IPS DF 6.9 (cell line): ENCODE data around the gene PDZRN3.

ENCODE experiments used
- DNase-seq: peaks from one replicate; pipeline ENCODE4 v3.0.0-alpha.2; 2013; ENCODE audit warnings: low read depth, low spot score
- H3K27ac ChIP-seq: one replicate; pipeline ENCODE4 v1.5.1; 2013; ENCODE audit warnings: low read length, control low read depth
- H3K27me3 ChIP-seq: 2 replicates; pipeline ENCODE4 v1.6.1; 2013; ENCODE audit warnings: mild to moderate bottlenecking, low read length; ENCODE audit not compliant: control insufficient read depth, insufficient read depth
- H3K36me3 ChIP-seq: 2 replicates; pipeline ENCODE4 v1.6.1; 2013; ENCODE audit warnings: low read length; ENCODE audit not compliant: control insufficient read depth, insufficient read depth
- H3K4me1 ChIP-seq: 2 replicates; pipeline ENCODE4 v1.6.1; 2013; ENCODE audit warnings: low read length; ENCODE audit not compliant: control insufficient read depth, insufficient read depth
- H3K4me3 ChIP-seq: 2 replicates; pipeline ENCODE4 v1.5.1; 2013; ENCODE audit warnings: mild to moderate bottlenecking, low read length
- H3K9me3 ChIP-seq: 2 replicates; pipeline ENCODE4 v1.6.1; 2013; ENCODE audit warnings: low read length, inconsistent platforms; ENCODE audit not compliant: control insufficient read depth, insufficient read depth
- WGBS: extraction: QIAGEN DNeasy Blood & Tissue Kit; methylation state at CpG from one replicate; pipeline ENCODE4 v1.1.7; 2013; ENCODE audit warnings: mixed read lengths, missing lambda C conversion rate; ENCODE audit not compliant: insufficient read length, insufficient coverage; 5-methylcytosine and 5-hydroxymethylcytosine counted together

Gene PDZRN3

GRCh38 chr3:73563896-73564582, 60.7 kb downstream of the PDZRN3 start:
- Histone ChIP-seq H3K36me3 (no peaks in the 10 kb centered on the region), H3K4me1 (peaks cover 2% of the 10 kb centered on the region; the same call in 1 of the 2 replicates), H3K4me3 (no peak overlapping the region), H3K9me3 (no peaks in the 10 kb centered on the region), H3K27ac (no peak overlapping the region), H3K27me3 (peaks cover 4% of the 10 kb centered on the region; the same call in 1 of the 2 replicates)
- whole genome bisulfite sequencing = no CpG with 5 or more reads among the region's 3 CpGs
- DNase-seq = no peak

DNA sequence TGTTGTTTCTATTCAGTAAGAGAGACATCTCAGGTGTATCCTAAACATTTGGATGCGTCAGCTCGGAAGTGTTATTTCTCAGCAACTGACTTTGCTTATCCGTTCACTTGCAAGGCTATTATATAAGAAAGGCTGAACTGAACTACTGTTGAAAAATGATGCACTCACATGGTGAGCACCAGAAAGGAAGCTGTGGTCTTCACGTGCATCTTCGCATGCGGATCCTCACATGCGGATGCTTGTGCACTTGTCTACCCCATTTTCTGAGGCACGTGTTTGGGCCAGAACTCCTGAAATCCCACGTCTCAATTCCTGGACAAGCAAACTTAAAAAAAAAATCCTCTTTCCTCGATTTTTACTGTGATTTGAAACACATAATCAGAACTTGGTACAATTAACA, 63.2 kb downstream of the PDZRN3 start:
- Histone ChIP-seq H3K36me3 (no peaks in the 10 kb centered on the region), H3K27me3 (peaks cover 9% of the 10 kb centered on the region; the same call in 1 of the 2 replicates), H3K4me3 (no peak overlapping the region), H3K27ac (no peak overlapping the region), H3K9me3 (no peaks in the 10 kb centered on the region), H3K4me1 (peaks cover 2% of the 10 kb centered on the region)
- WGBS = no CpG with 5 or more reads among the region's 10 CpGs
- no peak for DNase-seq

GRCh38 chr3:73559749-73560148, 65.0 kb downstream of the PDZRN3 start:
- Histone ChIP-seq H3K9me3 (no peaks in the 10 kb centered on the region), H3K27ac (no peak overlapping the region), H3K4me1 (peaks cover 2% of the 10 kb centered on the region), H3K27me3 (peaks cover 9% of the 10 kb centered on the region; the same call in 1 of the 2 replicates), H3K36me3 (no peaks in the 10 kb centered on the region), H3K4me3 (no peak overlapping the region)
- no CpG with 5 or more reads among the region's 2 CpGs for WGBS
- DNase-seq = no peak

GRCh38 chr3:73558727-73559075, 66.0 kb downstream of the PDZRN3 start:
- H3K9me3 ChIP-seq = no peaks in the 10 kb centered on the region
- no peaks in the 10 kb centered on the region for H3K36me3 ChIP-seq
- DNase-seq = no peak
- H3K4me1 ChIP-seq = peaks cover under 1% of the 10 kb centered on the region
- no CpG with 5 or more reads among the region's 4 CpGs for WGBS
- H3K27me3 ChIP-seq = peaks cover 9% of the 10 kb centered on the region; the same call in 1 of the 2 replicates
- H3K4me3 ChIP-seq = no peak overlapping the region
- no peak overlapping the region for H3K27ac ChIP-seq

GRCh38 chr3:73557986-73558726, 66.6 kb downstream of the PDZRN3 start:
- no peak overlapping the region for H3K27ac ChIP-seq
- peaks cover 9% of the 10 kb centered on the region; the same call in 1 of the 2 replicates for H3K27me3 ChIP-seq
- no CpG with 5 or more reads among the region's 3 CpGs for WGBS
- no peak for DNase-seq
- H3K4me1 ChIP-seq = no peaks in the 10 kb centered on the region; the same call in 1 of the 2 replicates
- H3K9me3 ChIP-seq = no peaks in the 10 kb centered on the region
- H3K36me3 ChIP-seq = no peaks in the 10 kb centered on the region
- H3K4me3 ChIP-seq = no peak overlapping the region

- no CpG with 5 or more reads among the region's 3 CpGs for WGBS
Observed at GRCh38 chr3:73556520-73557372, 68.0 kb downstream of the PDZRN3 start.

DNA sequence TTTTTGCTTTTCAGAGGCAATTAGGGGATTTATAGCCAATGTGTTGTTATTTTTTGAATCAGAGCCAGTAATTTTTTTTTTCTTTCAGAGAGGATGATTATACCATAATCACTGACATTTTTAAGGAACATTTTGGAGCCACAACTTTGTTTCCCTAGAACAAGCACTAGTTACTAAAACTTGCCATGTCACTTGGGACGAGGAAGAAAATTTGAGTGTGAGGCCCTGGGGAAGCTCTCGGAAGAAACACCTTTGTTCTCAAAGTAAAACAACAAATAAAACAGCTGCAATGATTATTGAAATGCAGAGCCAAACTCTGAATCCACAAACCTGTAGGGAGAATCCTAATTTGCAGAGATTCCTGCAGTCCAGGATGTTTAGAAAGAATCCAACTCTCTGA, 69.7 kb downstream of the PDZRN3 start:
- Histone ChIP-seq H3K27me3 (peaks cover 9% of the 10 kb centered on the region; the same call in 1 of the 2 replicates), H3K4me3 (no peak overlapping the region), H3K27ac (no peak overlapping the region), H3K9me3 (no peaks in the 10 kb centered on the region), H3K36me3 (no peaks in the 10 kb centered on the region), H3K4me1 (peaks cover 1% of the 10 kb centered on the region; the same call in 1 of the 2 replicates)
- no CpG with 5 or more reads among the region's 2 CpGs for WGBS
- no peak for DNase-seq

More at GRCh38 chr3:73556520-73557372, 68.0 kb downstream of the PDZRN3 start:
- Histone ChIP-seq H3K27me3 (peaks cover 9% of the 10 kb centered on the region; the same call in 1 of the 2 replicates), H3K4me1 (peaks cover 1% of the 10 kb centered on the region; the same call in 1 of the 2 replicates), H3K27ac (no peak overlapping the region), H3K9me3 (no peaks in the 10 kb centered on the region), H3K4me3 (no peak overlapping the region), H3K36me3 (no peaks in the 10 kb centered on the region)
- no peak for DNase-seq

DNA sequence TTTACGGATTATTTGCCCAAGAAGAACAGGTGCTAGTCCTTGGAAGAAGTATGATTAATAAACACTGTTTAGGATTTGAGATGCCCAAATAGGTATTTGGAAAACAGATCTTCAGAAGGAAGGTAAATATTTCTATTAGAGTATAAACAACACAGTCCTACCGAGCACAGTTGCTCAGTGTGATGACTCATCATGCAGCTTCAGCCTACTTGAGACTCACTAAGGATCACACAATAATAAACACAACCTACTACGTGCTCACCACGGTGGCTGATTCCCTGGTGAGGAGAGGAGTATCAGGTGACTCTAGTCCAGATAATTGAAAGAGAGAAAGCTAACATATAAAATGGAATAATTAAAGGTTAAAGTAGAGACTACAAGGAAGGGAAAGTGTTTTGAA, 72.0 kb downstream of the PDZRN3 start:
- WGBS = no CpG with 5 or more reads among the region's 4 CpGs
- Histone ChIP-seq H3K4me3 (no peak overlapping the region), H3K4me1 (peaks cover 5% of the 10 kb centered on the region; the same call in 1 of the 2 replicates), H3K9me3 (no peaks in the 10 kb centered on the region), H3K27ac (no peak overlapping the region), H3K27me3 (0 out of 2 replicates have a peak, but pooled peaks cover 3% of the 10 kb centered on the region), H3K36me3 (no peaks in the 10 kb centered on the region)
- DNase-seq = no peak

DNA sequence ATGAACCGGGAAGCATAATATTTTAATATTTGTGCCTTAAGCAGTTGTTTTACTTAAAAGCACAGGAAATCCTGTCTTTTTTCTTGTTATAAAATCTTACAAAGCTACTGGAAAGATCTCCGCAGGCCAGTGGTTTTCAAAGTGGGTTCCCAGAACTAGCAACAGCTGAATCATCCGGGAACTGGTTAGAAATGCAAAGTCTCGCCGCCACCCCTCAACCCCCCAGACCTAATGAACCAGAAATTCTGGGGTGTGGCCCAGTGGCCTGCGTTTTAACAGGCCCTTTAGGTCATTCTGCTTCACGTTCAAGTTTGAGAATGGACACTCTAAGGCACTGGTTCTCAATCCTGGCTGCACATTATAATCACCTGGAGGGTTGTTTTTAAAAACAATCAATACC, 74.7 kb downstream of the PDZRN3 start:
- no peak for DNase-seq
- no CpG with 5 or more reads among the region's 7 CpGs for WGBS
- Histone ChIP-seq H3K4me1 (peaks cover 6% of the 10 kb centered on the region), H3K9me3 (no peaks in the 10 kb centered on the region), H3K36me3 (no peaks in the 10 kb centered on the region), H3K27me3 (no peaks in the 10 kb centered on the region), H3K27ac (no peak overlapping the region), H3K4me3 (no peak overlapping the region)

DNA sequence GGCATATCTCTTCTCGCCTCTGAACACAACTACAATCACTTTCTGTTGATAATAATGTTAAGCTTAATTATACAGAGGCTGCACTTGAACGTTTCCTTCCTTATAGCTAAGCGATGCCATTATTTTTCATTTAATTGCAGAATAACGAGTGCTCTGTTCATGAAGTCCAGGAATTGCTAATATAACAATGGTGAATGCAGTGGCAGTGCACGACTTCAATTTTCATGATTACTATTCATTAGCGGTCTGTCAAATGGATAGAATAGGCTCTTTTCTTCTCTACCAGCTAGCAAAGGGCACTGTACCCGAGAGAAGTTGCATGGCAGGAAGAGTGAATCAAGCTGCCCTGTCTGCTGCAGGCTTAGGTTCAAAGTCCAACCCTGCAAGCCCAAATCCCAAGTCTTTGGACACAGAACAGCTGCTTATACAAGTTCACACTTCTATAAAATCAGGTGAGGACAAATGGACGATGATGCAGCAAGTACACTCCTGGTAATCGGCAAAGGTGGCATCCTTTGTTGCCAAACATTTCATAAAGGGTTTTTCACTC, 75.6 kb downstream of the PDZRN3 start:
- H3K4me3 ChIP-seq = no peak overlapping the region
- H3K4me1 ChIP-seq = peaks cover 6% of the 10 kb centered on the region
- WGBS = no CpG with 5 or more reads among the region's 9 CpGs
- no peak for DNase-seq
- no peaks in the 10 kb centered on the region for H3K27me3 ChIP-seq
- no peaks in the 10 kb centered on the region for H3K36me3 ChIP-seq
- no peak overlapping the region for H3K27ac ChIP-seq
- no peaks in the 10 kb centered on the region for H3K9me3 ChIP-seq
